ENCODE results near the gene NDUFAB1. TPM values are rescaled to one million over a fixed set of nuclear protein-coding genes. Genes with fewer than 3 reads are reported as not detected.
"Not testable (repeated sequence)": the region's sequence is repeated elsewhere in the genome, so short reads cannot be mapped to it uniquely, and the experiment has no call there.

NDUFAB1 gene
- total RNA-seq, 5 donors from 2014 or later (not counting 1 experiment from before 2014, with no cell fraction given), result 24.2 to 44.3 (median 41.0) TPM

- POLR2A ChIA-PET, result interaction anchor here in 1 of 2 donors (0.6 kb wide), 1 partner anchor 28 kb away, joined by 3 read pairs; no protein-coding TSS in a partner anchor
- no peak overlapping the region for H3K4me3 ChIP-seq (ENCODE audit: control insufficient read depth in 1 of 2, extremely low read depth in 1 of 2, low read length in 1 of 2)
- WGBS (ENCODE audit: insufficient coverage), result 90% methylated on average over 2 of the region's 3 CpGs
- CTCF ChIA-PET, result interaction anchor here in 1 of 2 donors (0.7 kb wide), 1 partner anchor 57 kb away, joined by 5 read pairs; no protein-coding TSS in a partner anchor
- H3K9me3 ChIP-seq, result no peaks in the 10 kb centered on the region
- Mint-ChIP-seq H3K9me3 (no peaks in the 10 kb centered on the region), H3K4me1 (peaks cover 28 to 34% (median 31%) of the 10 kb centered on the region in 3 donors), H3K27ac (no peak overlapping the region), H3K4me3 (no peak overlapping the region), H3K27me3 (no peaks in the 10 kb centered on the region), H3K36me3 (peaks cover 29% of the 10 kb centered on the region)
- peaks cover 16 to 77% of the 10 kb centered on the region in 2 donors for H3K36me3 ChIP-seq (ENCODE audit: control insufficient read depth in 2 of 2, extremely low read depth in 1 of 2, insufficient read depth in 1 of 2, low read length in 1 of 2)
- H3K27ac ChIP-seq (ENCODE audit: low read length), result no peak overlapping the region
- DNase-seq, result no peak
- H3K27me3 ChIP-seq (replicated peaks in 1 of 2; ENCODE audit: control insufficient read depth in 2 of 2, extremely low read depth in 1 of 2, insufficient read depth in 2 of 2, low read length in 1 of 2), result no peaks in the 10 kb centered on the region
- H3K4me1 ChIP-seq (ENCODE audit: control insufficient read depth in 1 of 2, extremely low read depth in 1 of 2, insufficient read depth in 2 of 2, low read length in 2 of 2), result peaks cover 2 to 12% of the 10 kb centered on the region in 2 experiments
- ATAC-seq (replicated peaks in 1 of 4), result no peak
These were observed 5.9 kb downstream of the NDUFAB1 start for GRCh38 chr16:23590181-23590580.

GRCh38 chr16:23587726-23588125 lies 8.4 kb downstream of the NDUFAB1 start:
- no peak for DNase-seq
- Mint-ChIP-seq H3K4me1 (peaks cover 14 to 15% (median 14%) of the 10 kb centered on the region in 3 donors), H3K4me3 (no peak overlapping the region), H3K36me3 (peaks cover 33% of the 10 kb centered on the region), H3K27ac (no peak overlapping the region), H3K27me3 (no peaks in the 10 kb centered on the region), H3K9me3 (no peaks in the 10 kb centered on the region)
- peaks cover 16 to 82% of the 10 kb centered on the region in 2 donors for H3K36me3 ChIP-seq (ENCODE audit: control insufficient read depth in 2 of 2, extremely low read depth in 1 of 2, insufficient read depth in 1 of 2, low read length in 1 of 2)
- POLR2A ChIA-PET, result no interaction called here
- H3K9me3 ChIP-seq, result no peaks in the 10 kb centered on the region
- H3K4me3 ChIP-seq (ENCODE audit: control insufficient read depth in 1 of 2, extremely low read depth in 1 of 2, low read length in 1 of 2), result no peak overlapping the region
- no peaks in the 10 kb centered on the region for H3K27me3 ChIP-seq (replicated peaks in 1 of 2; ENCODE audit: control insufficient read depth in 2 of 2, extremely low read depth in 1 of 2, insufficient read depth in 2 of 2, low read length in 1 of 2)
- 100% methylated on average over 2 of the region's 5 CpGs for WGBS (ENCODE audit: insufficient coverage)
- no peak for ATAC-seq (replicated peaks in 1 of 4)
- CTCF ChIA-PET, result interaction anchor here (0.5 to 0.7 kb wide), 2 partner anchors 14 to 18 kb away, joined by 3 read pairs; no protein-coding TSS in a partner anchor
- H3K4me1 ChIP-seq (ENCODE audit: control insufficient read depth in 1 of 2, extremely low read depth in 1 of 2, insufficient read depth in 2 of 2, low read length in 2 of 2), result no peaks in the 10 kb centered on the region
- no peak overlapping the region for H3K27ac ChIP-seq (ENCODE audit: low read length)

GRCh38 chr16:23584186-23585076 lies 11.7 kb downstream of the NDUFAB1 start:
- Mint-ChIP-seq H3K27ac (no peak overlapping the region), H3K4me1 (peaks cover 0 to 2% (median 1%) of the 10 kb centered on the region in 3 donors), H3K27me3 (no peaks in the 10 kb centered on the region), H3K36me3 (peaks cover 32% of the 10 kb centered on the region), H3K9me3 (no peaks in the 10 kb centered on the region), H3K4me3 (no peak overlapping the region)
- H3K4me3 ChIP-seq (ENCODE audit: control insufficient read depth in 1 of 2, extremely low read depth in 1 of 2, low read length in 1 of 2), result no peak overlapping the region
- H3K4me1 ChIP-seq (ENCODE audit: control insufficient read depth in 1 of 2, extremely low read depth in 1 of 2, insufficient read depth in 2 of 2, low read length in 2 of 2), result no peaks in the 10 kb centered on the region
- no peak overlapping the region for H3K27ac ChIP-seq (ENCODE audit: low read length)
- 97% methylated on average over 6 of the region's 14 CpGs for WGBS (ENCODE audit: insufficient coverage)
- no peaks in the 10 kb centered on the region for H3K9me3 ChIP-seq
- ATAC-seq (replicated peaks in 1 of 4) (no peak), DNase-seq (no peak)
- peaks cover 3 to 69% of the 10 kb centered on the region in 2 donors for H3K36me3 ChIP-seq (ENCODE audit: control insufficient read depth in 2 of 2, extremely low read depth in 1 of 2, insufficient read depth in 1 of 2, low read length in 1 of 2)
- no peaks in the 10 kb centered on the region for H3K27me3 ChIP-seq (replicated peaks in 1 of 2; ENCODE audit: control insufficient read depth in 2 of 2, extremely low read depth in 1 of 2, insufficient read depth in 2 of 2, low read length in 1 of 2)
- POLR2A ChIA-PET, result interaction anchor here in 1 of 2 donors (0.6 kb wide), 1 partner anchor 74 kb away, joined by 3 read pairs; no protein-coding TSS in a partner anchor
- CTCF ChIA-PET, result interaction anchor here in 1 of 2 donors (0.7 kb wide), 1 partner anchor 1620 kb away, joined by 3 read pairs; no protein-coding TSS in a partner anchor

GRCh38 chr16:23583271-23583670 lies 12.8 kb downstream of the NDUFAB1 start:
- peaks cover 31% of the 10 kb centered on the region for H3K36me3 Mint-ChIP-seq
- H3K4me3 Mint-ChIP-seq; H3K27me3 ChIP-seq (replicated peaks in 1 of 2; ENCODE audit: control insufficient read depth in 2 of 2, extremely low read depth in 1 of 2, insufficient read depth in 2 of 2, low read length in 1 of 2); H3K4me1 ChIP-seq (ENCODE audit: control insufficient read depth in 1 of 2, extremely low read depth in 1 of 2, insufficient read depth in 2 of 2, low read length in 2 of 2); H3K4me1 Mint-ChIP-seq; CTCF ChIA-PET; H3K4me3 ChIP-seq (ENCODE audit: control insufficient read depth in 1 of 2, extremely low read depth in 1 of 2, low read length in 1 of 2); H3K27me3 Mint-ChIP-seq; H3K9me3 ChIP-seq; POLR2A ChIA-PET; H3K9me3 Mint-ChIP-seq; DNase-seq; H3K27ac ChIP-seq (ENCODE audit: low read length); H3K27ac Mint-ChIP-seq; ATAC-seq (replicated peaks in 1 of 4): not testable (repeated sequence)
- WGBS (ENCODE audit: insufficient coverage), result 100% methylated on average over 4 of the region's 30 CpGs
- H3K36me3 ChIP-seq (ENCODE audit: control insufficient read depth in 2 of 2, extremely low read depth in 1 of 2, insufficient read depth in 1 of 2, low read length in 1 of 2), result peaks cover 0 to 64% of the 10 kb centered on the region in 2 donors

- POLR2A ChIA-PET, result interaction anchor here in 1 of 2 donors (0.7 kb wide), 1 partner anchor 1155 kb away, joined by 3 read pairs; no protein-coding TSS in a partner anchor
- CTCF ChIA-PET, result no interaction called here
- ATAC-seq (replicated peaks in 1 of 4), result no peak
- DNase-seq, result no peak
- H3K27me3 ChIP-seq (replicated peaks in 1 of 2; ENCODE audit: control insufficient read depth in 2 of 2, extremely low read depth in 1 of 2, insufficient read depth in 2 of 2, low read length in 1 of 2), result no peaks in the 10 kb centered on the region
- no peaks in the 10 kb centered on the region for H3K4me1 Mint-ChIP-seq
- H3K27ac ChIP-seq (ENCODE audit: low read length), result no peak overlapping the region
- peaks cover 0 to 58% of the 10 kb centered on the region in 2 donors for H3K36me3 ChIP-seq (ENCODE audit: control insufficient read depth in 2 of 2, extremely low read depth in 1 of 2, insufficient read depth in 1 of 2, low read length in 1 of 2)
- no peaks in the 10 kb centered on the region for H3K4me1 ChIP-seq (ENCODE audit: control insufficient read depth in 1 of 2, extremely low read depth in 1 of 2, insufficient read depth in 2 of 2, low read length in 2 of 2)
- no peak overlapping the region for H3K27ac Mint-ChIP-seq
- no peaks in the 10 kb centered on the region for H3K27me3 Mint-ChIP-seq
- H3K4me3 ChIP-seq (ENCODE audit: control insufficient read depth in 1 of 2, extremely low read depth in 1 of 2, low read length in 1 of 2), result no peak overlapping the region
- no peak overlapping the region for H3K4me3 Mint-ChIP-seq
- H3K36me3 Mint-ChIP-seq, result peaks cover 31% of the 10 kb centered on the region
- no peaks in the 10 kb centered on the region for H3K9me3 ChIP-seq
- no peaks in the 10 kb centered on the region for H3K9me3 Mint-ChIP-seq
These were observed 14.4 kb downstream of the NDUFAB1 start for GRCh38 chr16:23581764-23582163.

GRCh38 chr16:23580391-23580790 lies 15.7 kb downstream of the NDUFAB1 start:
- DNase-seq (no peak), ATAC-seq (replicated peaks in 1 of 4) (no peak)
- CTCF ChIA-PET, result no interaction called here
- Histone ChIP-seq H3K9me3 (no peaks in the 10 kb centered on the region), H3K4me1 (ENCODE audit: control insufficient read depth in 1 of 2, extremely low read depth in 1 of 2, insufficient read depth in 2 of 2, low read length in 2 of 2) (no peaks in the 10 kb centered on the region), H3K27me3 (replicated peaks in 1 of 2; ENCODE audit: control insufficient read depth in 2 of 2, extremely low read depth in 1 of 2, insufficient read depth in 2 of 2, low read length in 1 of 2) (no peaks in the 10 kb centered on the region), H3K4me3 (ENCODE audit: control insufficient read depth in 1 of 2, extremely low read depth in 1 of 2, low read length in 1 of 2) (no peak overlapping the region), H3K36me3 (ENCODE audit: control insufficient read depth in 2 of 2, extremely low read depth in 1 of 2, insufficient read depth in 1 of 2, low read length in 1 of 2) (peaks cover 0 to 46% of the 10 kb centered on the region in 2 donors), H3K27ac (ENCODE audit: low read length) (no peak overlapping the region)
- Mint-ChIP-seq H3K4me3 (no peak overlapping the region), H3K27ac (no peak overlapping the region), H3K4me1 (no peaks in the 10 kb centered on the region), H3K36me3 (peaks cover 27% of the 10 kb centered on the region), H3K9me3 (no peaks in the 10 kb centered on the region), H3K27me3 (no peaks in the 10 kb centered on the region)
- POLR2A ChIA-PET, result no interaction called here

Measured in T-cell (primary cell).